GM19468 (cell line): ENCODE data around the gene MIF4GD.
"Not testable (repeated sequence)": the region's sequence is repeated elsewhere in the genome, so short reads cannot be mapped to it uniquely, and the experiment has no call there.

Source experiments
- ATAC-seq: cut with Tn5 transposase; IDR thresholded peaks from one replicate; pipeline ENCODE4 v1.9.1; 2021; ENCODE audit warnings: mild to moderate bottlenecking, moderate library complexity, moderate number of reproducible peaks; ENCODE audit not compliant: unreplicated experiment; ENCODE audit errors: extremely low read depth

The MIF4GD gene

GRCh38 chr17:75270966-75271232 lies at the start of gene MIF4GD:
Gene MIF4GD, minus strand, starts transcription at chr17:75271231. Its CDS starts 1,036 bp downstream, at chr17:75270195.
- ATAC-seq = no peak

GRCh38 chr17:75319904-75320691 lies 49.1 kb upstream of the MIF4GD start:
- no peak for ATAC-seq

GRCh38 chr17:75318615-75319222 lies 47.7 kb upstream of the MIF4GD start:
- no peak for ATAC-seq

- no peak for ATAC-seq
These were observed 47.2 kb upstream of the MIF4GD start for GRCh38 chr17:75318211-75318610.

GRCh38 chr17:75317671-75318070 lies 46.6 kb upstream of the MIF4GD start:
- no peak for ATAC-seq

GRCh38 chr17:75316253-75316652 lies 45.2 kb upstream of the MIF4GD start:
- ATAC-seq = no peak

- no peak for ATAC-seq
These were observed 44.7 kb upstream of the MIF4GD start for GRCh38 chr17:75315541-75316243.

- ATAC-seq = no peak
These were observed 43.0 kb upstream of the MIF4GD start for GRCh38 chr17:75313941-75314551.

GRCh38 chr17:75308732-75309629 lies 38.0 kb upstream of the MIF4GD start:
- no peak for ATAC-seq

GRCh38 chr17:75307957-75308731 lies 37.1 kb upstream of the MIF4GD start:
- ATAC-seq = no peak

- no peak for ATAC-seq
These were observed 30.6 kb upstream of the MIF4GD start for GRCh38 chr17:75301502-75302206.

- no peak for ATAC-seq
These were observed 30.0 kb upstream of the MIF4GD start for GRCh38 chr17:75301049-75301448.

- ATAC-seq = no peak
These were observed 29.2 kb upstream of the MIF4GD start for GRCh38 chr17:75300280-75300679.

GRCh38 chr17:75295201-75296158 lies 24.4 kb upstream of the MIF4GD start:
- ATAC-seq = peak; percentile 27

GRCh38 chr17:75292810-75293448 lies 21.9 kb upstream of the MIF4GD start:
- ATAC-seq = not testable (repeated sequence)

- ATAC-seq = no peak
These were observed 18.9 kb upstream of the MIF4GD start for GRCh38 chr17:75289832-75290337.
